ENCODE results near the gene SETD9. TPM values are rescaled to one million over a fixed set of nuclear protein-coding genes. Genes with fewer than 3 reads are reported as not detected.

The SETD9 gene
- total and polyA plus RNA-seq, 9 of the 15 experiments (the other 6 are each of a cell fraction or from before 2014, with no cell fraction given) = 10.8 to 32.6 (median 19.8) TPM

DNA sequence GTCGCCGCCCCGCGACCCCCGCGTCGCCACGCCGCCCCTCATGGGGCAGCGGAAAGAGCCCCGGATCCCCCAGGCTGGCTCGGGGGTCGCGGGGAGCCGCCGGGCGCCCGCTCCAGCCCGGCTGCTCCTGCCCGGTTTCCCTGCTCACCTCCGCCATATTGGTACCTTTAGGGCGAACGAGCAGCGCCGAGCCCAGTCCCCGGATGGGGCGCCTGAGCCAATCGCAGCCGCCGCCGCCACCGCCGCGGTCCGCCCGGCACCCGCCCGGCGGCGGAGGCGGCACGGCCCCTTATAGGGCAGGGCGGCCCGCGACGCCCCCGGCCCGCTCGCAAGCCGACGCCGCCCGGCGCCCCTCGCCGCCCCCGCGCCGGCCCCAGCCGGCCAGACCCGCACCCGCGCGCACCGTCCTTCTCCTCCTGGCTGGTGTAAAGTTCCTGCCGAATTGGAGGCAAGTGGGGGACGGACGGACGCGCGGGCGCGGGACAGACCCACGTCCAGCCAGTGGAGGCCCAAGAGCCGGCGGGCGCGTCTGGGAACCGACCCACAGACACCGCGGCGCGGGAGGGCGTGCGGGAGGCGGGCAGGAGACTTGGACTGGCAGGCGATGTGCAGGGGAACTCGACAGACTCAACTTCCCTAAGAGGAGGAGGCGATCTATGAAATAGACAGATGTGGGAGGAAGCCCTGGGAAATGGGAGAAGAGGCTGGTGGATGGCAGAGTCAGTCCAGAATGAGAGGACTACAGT is 42.7 kb downstream of the SETD9 start, which contains the start of gene MIER3 (continued):
- TF ChIP-seq, protein P1, sequence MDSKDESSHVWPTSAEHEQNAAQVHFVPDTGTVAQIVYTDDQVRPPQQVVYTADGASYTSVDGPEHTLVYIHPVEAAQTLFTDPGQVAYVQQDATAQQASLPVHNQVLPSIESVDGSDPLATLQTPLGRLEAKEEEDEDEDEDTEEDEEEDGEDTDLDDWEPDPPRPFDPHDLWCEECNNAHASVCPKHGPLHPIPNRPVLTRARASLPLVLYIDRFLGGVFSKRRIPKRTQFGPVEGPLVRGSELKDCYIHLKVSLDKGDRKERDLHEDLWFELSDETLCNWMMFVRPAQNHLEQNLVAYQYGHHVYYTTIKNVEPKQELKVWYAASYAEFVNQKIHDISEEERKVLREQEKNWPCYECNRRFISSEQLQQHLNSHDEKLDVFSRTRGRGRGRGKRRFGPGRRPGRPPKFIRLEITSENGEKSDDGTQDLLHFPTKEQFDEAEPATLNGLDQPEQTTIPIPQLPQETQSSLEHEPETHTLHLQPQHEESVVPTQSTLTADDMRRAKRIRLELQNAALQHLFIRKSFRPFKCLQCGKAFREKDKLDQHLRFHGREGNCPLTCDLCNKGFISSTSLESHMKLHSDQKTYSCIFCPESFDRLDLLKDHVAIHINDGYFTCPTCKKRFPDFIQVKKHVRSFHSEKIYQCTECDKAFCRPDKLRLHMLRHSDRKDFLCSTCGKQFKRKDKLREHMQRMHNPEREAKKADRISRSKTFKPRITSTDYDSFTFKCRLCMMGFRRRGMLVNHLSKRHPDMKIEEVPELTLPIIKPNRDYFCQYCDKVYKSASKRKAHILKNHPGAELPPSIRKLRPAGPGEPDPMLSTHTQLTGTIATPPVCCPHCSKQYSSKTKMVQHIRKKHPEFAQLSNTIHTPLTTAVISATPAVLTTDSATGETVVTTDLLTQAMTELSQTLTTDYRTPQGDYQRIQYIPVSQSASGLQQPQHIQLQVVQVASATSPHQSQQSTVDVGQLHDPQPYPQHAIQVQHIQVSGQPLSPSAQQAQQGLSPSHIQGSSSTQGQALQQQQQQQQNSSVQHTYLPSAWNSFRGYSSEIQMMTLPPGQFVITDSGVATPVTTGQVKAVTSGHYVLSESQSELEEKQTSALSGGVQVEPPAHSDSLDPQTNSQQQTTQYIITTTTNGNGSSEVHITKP (IDR thresholded peaks at IDR 0.05; ENCODE audit: partially characterized antibody) = no peak
- TF ChIP-seq YY1 (IDR thresholded peaks at IDR 0.05; ENCODE audit: borderline replicate concordance in 1 of 3, control insufficient read depth in 1 of 3, extremely low read depth in 1 of 3, insufficient read depth in 3 of 3, insufficient read length in 1 of 3, insufficient replicate concordance in 2 of 3, low read depth in 1 of 3, low read length in 2 of 3) (peak; percentile 60 to 93 (median 89)), ZFP36 (IDR thresholded peaks at IDR 0.05; ENCODE audit: low read depth, low read length, partially characterized antibody) (no peak), NFATC3 (IDR thresholded peaks at IDR 0.05) (no peak), NFIC (IDR thresholded peaks at IDR 0.05) (0 out of 2 replicates have a peak, but pooled peaks have one; percentile 23), FOXM1 (IDR thresholded peaks at IDR 0.05; ENCODE audit: low read depth) (no peak), FOXM1 (CRISPR knock-in tag; IDR thresholded peaks at IDR 0.05; ENCODE audit: low read depth) (no peak), ZNF589 (CRISPR knock-in tag; IDR thresholded peaks at IDR 0.05; ENCODE audit: low read depth) (0 out of 2 replicates have a peak, but pooled peaks have one; percentile 28), KDM2B (CRISPR knock-in tag; IDR thresholded peaks at IDR 0.05) (peak; percentile 28; the same call in 1 of the 2 replicates)
- TF ChIP-seq, protein P2, sequence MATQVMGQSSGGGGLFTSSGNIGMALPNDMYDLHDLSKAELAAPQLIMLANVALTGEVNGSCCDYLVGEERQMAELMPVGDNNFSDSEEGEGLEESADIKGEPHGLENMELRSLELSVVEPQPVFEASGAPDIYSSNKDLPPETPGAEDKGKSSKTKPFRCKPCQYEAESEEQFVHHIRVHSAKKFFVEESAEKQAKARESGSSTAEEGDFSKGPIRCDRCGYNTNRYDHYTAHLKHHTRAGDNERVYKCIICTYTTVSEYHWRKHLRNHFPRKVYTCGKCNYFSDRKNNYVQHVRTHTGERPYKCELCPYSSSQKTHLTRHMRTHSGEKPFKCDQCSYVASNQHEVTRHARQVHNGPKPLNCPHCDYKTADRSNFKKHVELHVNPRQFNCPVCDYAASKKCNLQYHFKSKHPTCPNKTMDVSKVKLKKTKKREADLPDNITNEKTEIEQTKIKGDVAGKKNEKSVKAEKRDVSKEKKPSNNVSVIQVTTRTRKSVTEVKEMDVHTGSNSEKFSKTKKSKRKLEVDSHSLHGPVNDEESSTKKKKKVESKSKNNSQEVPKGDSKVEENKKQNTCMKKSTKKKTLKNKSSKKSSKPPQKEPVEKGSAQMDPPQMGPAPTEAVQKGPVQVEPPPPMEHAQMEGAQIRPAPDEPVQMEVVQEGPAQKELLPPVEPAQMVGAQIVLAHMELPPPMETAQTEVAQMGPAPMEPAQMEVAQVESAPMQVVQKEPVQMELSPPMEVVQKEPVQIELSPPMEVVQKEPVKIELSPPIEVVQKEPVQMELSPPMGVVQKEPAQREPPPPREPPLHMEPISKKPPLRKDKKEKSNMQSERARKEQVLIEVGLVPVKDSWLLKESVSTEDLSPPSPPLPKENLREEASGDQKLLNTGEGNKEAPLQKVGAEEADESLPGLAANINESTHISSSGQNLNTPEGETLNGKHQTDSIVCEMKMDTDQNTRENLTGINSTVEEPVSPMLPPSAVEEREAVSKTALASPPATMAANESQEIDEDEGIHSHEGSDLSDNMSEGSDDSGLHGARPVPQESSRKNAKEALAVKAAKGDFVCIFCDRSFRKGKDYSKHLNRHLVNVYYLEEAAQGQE (IDR thresholded peaks at IDR 0.05; ENCODE audit: borderline replicate concordance) = peak; percentile 12; the same call in 1 of the 2 replicates
- TF ChIP-seq, protein P2 (CRISPR knock-in tag; IDR thresholded peaks at IDR 0.05; ENCODE audit: low read depth) = no peak
- TF ChIP-seq, protein P3, sequence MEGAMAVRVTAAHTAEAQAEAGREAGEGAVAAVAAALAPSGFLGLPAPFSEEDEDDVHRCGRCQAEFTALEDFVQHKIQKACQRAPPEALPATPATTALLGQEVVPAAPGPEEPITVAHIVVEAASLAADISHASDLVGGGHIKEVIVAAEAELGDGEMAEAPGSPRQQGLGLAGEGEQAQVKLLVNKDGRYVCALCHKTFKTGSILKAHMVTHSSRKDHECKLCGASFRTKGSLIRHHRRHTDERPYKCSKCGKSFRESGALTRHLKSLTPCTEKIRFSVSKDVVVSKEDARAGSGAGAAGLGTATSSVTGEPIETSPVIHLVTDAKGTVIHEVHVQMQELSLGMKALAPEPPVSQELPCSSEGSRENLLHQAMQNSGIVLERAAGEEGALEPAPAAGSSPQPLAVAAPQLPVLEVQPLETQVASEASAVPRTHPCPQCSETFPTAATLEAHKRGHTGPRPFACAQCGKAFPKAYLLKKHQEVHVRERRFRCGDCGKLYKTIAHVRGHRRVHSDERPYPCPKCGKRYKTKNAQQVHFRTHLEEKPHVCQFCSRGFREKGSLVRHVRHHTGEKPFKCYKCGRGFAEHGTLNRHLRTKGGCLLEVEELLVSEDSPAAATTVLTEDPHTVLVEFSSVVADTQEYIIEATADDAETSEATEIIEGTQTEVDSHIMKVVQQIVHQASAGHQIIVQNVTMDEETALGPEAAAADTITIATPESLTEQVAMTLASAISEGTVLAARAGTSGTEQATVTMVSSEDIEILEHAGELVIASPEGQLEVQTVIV (CRISPR knock-in tag; IDR thresholded peaks at IDR 0.05; ENCODE audit: borderline replicate concordance) = no peak

All from K562 (cell line).